T-helper 9 cell (primary cell): ENCODE data around the gene SAMD13.

Experiments
- DNase-seq: peaks from one replicate; pipeline ENCODE4 v3.0.0-alpha.2; 2020

SAMD13 gene

DNA sequence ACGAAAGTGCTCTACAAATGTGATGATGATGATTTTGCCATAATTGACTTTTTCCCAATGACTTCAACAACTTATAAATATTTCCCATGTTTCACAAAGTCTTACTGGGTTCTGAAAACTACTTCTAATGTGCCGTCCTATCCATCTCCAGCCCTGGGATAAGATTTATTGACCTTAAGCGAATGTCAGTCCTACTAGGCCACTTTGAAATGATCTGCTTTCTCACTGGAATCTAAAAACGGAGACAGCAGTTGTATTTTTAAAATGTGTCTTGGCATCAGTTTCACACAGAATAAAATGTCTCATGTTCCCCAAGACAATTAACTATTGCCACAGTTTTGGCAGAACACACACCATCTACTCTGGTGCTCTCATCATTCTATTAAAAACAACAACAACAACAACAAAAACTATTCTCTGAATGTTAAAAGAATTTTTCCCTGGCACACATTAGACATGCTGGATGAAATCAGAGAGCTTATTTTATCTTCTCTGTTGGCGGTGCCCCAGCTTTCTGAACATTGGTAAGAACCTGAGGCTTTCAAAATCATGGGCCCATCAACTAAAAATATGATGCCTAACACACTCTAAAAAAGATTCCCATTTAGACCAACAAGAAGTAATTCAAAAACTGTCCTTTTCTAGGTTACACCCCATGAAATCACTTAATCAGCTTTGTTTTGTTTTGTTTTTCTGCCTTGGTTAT lies 73.6 kb downstream of the SAMD13 start:
- DNase-seq, result no peak

DNA sequence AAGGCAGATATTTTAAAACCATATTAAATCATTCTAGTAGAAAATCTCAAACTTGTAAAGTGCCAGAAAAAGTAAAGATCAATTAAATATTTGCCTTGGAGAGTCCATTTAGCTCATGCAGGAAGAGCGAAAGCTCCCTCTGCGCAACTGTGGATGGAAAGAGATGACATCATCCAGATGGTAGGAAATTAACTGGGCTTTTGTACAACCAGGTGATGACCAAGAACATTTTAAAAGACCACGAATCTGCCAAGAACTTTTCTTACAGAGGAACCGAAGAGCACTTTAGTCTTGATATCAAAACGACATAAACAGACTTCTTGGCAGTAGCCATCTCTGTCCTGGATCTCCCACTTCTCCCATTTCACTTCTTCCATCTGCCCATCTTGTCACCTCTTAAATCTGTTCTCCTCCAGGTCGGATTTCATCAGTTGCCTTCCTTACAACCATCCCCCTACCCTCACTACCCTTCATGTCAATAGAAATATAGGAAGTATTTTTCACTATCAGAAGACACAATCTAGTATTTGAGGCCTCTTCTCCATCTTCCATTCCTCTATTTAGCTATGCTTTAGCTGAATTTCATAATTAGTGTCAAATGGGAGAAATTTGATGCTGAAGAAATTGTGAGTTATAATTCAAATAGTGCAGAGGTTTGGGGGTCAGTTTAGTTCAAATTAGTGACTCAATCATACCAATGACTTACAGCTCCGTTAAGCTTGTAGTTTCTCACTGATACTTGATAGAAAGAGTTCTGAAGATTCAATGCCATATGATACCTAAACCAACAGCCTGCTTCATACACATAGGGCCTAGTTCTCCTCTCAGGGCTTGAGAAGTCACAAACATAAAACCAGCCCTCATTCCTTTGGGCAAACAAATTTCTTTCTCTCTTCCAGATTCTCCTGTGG lies 74.7 kb downstream of the SAMD13 start:
- DNase-seq, result no peak

DNA sequence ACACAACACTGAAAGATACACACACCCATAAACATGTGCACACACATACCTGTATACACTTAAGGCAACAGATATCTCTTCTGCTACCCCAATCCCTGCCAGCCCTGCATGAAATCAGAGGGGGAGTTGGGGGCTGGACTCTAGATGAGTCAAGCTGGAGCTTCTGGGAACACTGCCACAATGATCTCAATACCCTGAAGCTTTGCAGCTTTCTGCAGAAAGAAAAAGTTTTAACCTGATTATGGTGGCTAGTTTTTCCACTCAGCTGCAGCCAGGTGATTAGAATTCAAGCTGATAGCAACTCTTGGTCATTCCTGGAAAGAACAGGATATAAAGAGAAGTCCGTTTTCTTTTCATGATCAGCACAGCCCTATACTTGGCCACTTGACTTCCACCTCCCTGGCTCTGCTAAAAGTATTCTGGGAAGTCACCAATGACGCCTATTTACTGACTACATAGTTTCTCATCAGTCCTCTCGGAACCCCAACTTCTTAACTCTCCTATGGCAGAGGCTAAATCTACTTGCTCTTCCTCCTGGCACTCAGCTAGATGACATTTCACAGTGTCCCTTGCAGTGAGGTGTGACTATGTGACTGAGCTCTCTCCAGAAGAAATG lies 76.1 kb downstream of the SAMD13 start:
- no peak for DNase-seq

DNA sequence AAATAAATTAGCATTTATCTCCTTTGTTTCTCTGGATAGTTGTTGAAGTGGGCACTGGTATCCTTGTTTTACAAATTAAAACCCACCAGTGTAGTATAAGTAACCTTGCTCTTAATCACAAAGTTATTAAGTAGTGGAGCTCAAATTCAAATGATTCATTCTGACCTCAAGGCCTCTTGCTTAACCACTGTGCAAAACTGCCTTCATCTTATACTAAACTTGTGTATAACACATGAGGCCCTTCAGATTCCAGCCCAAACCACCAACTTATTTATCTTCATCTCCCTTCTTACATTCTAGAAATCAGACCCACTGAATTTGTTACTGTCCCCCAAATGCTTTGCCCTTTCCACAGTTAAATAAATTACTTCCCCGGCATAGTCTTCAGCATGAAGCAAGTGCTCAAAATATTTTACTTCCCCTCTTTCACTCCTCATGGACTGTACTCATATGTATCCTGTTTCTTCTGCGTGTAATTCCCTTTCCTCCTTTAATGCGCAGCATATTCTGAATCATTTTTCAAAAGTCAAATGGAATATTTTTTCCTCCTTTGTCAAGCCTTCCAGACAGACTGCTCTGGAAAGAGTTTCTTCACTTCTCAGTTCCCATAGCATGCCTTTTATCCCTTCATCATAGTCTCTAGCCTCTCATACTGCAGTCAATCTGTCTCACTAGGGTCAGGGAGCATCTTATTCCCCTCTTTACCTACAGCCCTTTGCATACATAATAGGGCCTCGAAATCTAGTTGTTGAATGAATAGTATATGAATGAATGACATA lies 77.8 kb downstream of the SAMD13 start:
- no peak for DNase-seq

DNA sequence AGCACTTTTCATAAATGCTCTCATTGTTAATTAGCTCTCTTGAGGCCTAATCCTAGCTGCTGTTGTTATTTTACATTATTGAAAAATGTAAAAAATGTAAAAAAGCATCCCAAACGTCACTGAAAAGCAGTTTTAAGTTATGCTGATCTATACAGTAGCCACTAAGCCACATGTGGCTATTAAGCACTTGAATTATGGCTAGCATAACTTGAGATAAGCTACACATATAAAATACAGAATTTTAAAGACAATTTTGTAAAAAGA lies 78.3 kb downstream of the SAMD13 start:
- no peak for DNase-seq

DNA sequence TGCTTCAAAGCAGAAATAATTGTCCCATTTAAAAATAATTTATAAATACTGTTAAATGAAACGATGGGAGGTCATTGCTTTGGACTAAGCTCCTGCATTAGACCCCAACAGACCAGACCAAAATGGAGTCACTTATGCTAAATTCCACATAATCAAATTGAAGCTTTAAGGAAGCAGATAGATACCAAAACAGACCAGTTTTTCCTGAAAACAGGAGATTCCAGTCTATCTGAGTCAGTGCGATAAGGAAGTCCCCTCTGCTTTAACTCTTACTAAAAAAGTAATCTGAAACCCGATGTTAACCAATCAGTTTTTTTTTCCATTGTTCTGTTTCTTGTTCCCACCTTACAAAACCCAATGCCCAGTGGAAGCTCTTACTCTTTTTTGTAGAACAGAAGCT lies 80.6 kb downstream of the SAMD13 start:
- no peak for DNase-seq

DNA sequence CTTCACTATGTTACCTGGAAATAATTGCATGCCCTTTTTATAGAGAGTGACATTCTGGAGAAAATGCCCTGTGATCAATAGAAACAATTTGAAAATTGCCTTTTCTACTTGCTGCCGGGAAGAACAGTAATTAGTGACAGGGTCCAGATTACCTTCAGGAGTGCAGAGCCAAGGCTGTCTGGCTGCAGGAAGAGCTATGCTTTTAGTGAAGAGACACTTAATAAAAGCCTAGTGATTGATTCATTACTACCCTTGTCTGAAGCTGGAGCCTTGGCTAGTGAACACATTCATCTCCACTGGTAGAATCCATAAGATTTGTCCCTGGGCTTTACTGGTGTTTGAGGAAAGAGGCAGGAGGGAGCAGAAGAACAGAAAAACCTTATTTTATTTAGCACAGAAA lies 83.8 kb downstream of the SAMD13 start:
- DNase-seq, result no peak

DNA sequence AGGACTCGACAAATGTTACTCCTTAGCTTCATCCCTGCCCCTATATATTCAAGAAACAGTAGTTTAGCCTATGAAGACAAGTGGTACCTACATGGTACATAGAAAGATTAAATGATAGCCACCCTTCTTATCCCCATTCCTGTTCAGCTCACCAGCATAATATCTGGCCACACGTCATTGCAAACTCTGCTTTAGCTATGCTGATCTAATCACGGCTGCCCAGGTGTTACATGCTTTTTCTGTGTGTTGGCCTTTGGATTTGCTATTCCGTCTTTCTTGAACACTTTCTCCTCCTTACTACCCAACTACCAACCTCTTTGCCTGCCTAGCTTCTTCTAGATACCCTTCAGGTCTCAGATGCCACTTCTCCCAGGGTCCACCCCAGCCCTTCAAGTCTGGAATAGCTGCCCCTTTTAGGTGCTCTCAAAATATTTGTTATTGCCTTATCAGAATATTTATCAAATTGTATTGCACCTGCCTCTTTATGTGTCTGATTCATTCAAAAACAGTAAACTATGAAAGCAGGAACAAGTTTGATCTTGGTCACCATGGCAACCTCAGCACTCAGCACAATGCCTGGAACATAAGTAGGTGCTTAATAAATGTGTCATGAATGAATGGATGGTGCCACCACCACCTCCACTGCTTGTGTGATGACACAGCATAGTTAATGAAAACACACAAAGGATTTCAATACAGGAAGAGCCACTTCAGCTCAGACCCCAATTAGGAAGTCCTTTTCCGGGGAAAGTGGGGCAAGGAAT lies 85.4 kb downstream of the SAMD13 start:
- DNase-seq, result no peak

DNA sequence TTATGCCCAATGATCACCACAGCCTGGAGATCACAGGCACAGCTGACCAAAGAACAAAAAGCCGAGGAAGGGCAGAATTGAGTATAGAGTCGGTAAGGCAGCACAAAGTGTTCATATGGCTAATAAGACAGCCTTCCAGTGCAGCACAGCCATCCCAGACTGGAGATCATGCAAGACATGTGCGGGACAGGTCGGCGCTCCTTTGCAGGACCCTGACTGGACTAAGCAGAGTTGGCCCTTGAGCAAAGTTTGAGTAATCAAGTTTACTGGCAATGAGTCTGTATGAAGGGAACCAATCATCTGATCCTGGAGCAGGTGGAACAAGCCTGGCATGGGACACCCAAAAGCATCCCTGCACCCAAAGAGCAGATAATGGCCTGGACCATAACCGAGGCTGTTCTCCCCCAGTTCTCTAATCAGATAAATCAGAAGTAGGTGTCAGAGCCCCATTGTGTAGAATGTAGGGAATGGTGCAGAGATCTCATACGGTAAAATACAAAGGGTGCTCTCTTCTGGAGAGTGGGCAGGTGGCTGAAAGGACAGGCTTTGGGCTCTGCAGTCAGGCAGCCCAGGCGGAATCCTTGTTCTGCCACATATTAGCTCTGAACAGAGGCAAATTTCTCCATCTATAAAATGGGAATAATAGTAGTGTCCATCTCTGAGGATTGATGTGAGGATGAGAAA lies 86.1 kb downstream of the SAMD13 start:
- DNase-seq, result no peak

DNA sequence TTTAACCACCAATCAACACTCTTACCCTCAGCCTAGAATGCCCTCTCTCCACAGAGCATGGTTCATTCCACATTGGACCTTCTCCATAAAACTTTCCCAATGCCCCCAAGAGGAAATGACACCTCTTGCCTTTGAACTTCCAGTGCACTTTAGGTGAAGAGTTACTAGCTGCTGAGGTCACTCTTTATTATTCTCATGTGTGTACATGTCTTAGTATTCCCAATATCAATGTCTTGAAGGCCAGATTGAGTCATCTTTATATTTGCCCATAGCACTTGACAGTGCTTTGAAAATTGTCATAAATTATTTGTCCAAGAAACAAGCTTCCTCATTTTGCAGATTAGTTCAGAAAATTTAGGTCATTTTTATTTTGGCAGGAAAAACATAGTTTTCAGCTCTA lies 88.7 kb downstream of the SAMD13 start:
- no peak for DNase-seq

DNA sequence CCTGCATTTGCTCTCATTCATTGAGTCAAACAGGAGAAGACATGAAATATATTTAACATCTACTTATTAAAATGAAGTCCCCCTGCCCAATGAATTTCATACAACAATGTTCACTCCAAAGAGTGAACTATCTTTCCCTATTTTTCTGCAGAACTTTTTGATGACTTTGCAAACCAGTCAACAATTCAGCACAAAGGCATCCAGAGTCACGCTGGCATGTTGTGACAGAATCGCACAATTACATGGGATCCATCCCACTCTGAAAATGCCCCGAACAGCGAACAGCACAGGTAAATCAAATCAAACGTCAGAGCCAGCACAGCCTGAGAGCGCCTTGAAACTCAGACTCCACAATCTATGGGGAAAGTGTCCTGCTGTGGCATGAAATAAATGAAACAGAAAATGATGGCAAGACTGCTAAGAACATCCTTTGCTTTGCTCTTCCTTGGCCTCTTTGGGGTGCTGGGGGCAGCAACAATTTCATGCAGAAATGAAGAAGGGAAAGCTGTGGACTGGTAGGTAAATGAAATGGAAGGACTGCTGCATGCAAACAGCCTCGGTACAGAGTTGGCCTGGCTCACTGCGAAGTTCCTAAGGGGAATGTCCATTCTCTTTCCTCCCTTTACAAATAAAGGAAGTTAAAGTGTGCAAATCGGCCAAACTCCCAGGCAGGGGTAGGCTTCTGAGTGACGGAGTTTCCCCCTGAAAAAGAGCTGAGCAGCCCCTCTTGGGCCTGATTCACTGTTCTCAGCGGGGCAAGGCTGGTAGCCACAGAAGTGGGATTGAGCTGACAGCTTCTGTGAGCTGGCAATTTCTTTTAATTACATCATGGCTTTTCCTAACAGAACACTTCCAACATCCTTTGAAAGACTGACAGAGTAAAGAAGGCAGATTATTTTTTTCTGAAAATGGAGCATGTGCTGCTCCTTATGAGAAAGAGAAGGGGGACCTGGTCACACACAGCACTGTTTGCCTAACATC lies 97.0 kb downstream of the SAMD13 start, which contains the start of gene DNASE2B:
TSS of gene DNASE2B (plus strand) at position 310 of the 981 bp plus-strand sequence. CDS start at position 391, 81 bp downstream.
- DNase-seq, result no peak
